OCI-LY1 (cell line): ENCODE results near the gene MAP3K20.

Experiments used
- H2AFZ ChIP-seq: fragments of 200-600 bp; sonication (generic), shearing (Covaris generic); 2 replicates; pipeline ENCODE4 v1.6.0; 2014; ENCODE audit warnings: antibody characterized with exemption, mild to moderate bottlenecking, low read length
- H3F3A ChIP-seq: fragments of 200-600 bp; sonication (generic), shearing (Covaris generic); 2 replicates; pipeline ENCODE4 v1.6.0; 2014; ENCODE audit warnings: mild to moderate bottlenecking, antibody characterized with exemption, low read length, moderate library complexity; ENCODE audit not compliant: insufficient read depth
- H3K27ac ChIP-seq: fragments of 200-600 bp; sonication (generic); 2 replicates; pipeline ENCODE4 v1.5.1; 2014; ENCODE audit warnings: low read length, mixed run types, mild to moderate bottlenecking, low read depth; ENCODE audit not compliant: poor library complexity, severe bottlenecking
- H3K27me3 ChIP-seq: fragments of 200-600 bp; sonication (generic); 2 replicates; pipeline ENCODE4 v1.6.0; 2014; ENCODE audit warnings: antibody characterized with exemption, mild to moderate bottlenecking, low read length, moderate library complexity; ENCODE audit not compliant: insufficient read depth
- H3K36me3 ChIP-seq: fragments of 200-600 bp; sonication (generic); 2 replicates; pipeline ENCODE4 v1.6.1; 2014; ENCODE audit warnings: mild to moderate bottlenecking, antibody characterized with exemption, low read length, moderate library complexity, mixed read lengths; ENCODE audit not compliant: insufficient read depth
- H3K4me1 ChIP-seq: fragments of 200-600 bp; sonication (generic); 2 replicates; pipeline ENCODE4 v1.5.1; 2014; ENCODE audit warnings: mild to moderate bottlenecking, low read length, moderate library complexity; ENCODE audit not compliant: insufficient read depth, severe bottlenecking
- H3K4me2 ChIP-seq: fragments of 200-600 bp; sonication (generic), shearing (Covaris generic); 2 replicates; pipeline ENCODE4 v1.6.1; 2014; ENCODE audit warnings: low read length
- H3K4me3 ChIP-seq: fragments of 200-600 bp; sonication (generic); 2 replicates; pipeline ENCODE4 v1.5.1; 2014; ENCODE audit warnings: low read length, low read depth, mild to moderate bottlenecking, mixed read lengths; ENCODE audit not compliant: poor library complexity, severe bottlenecking
- H3K79me2 ChIP-seq: fragments of 200-600 bp; shearing (Covaris generic); 2 replicates; pipeline ENCODE4 v1.6.1; 2016; ENCODE audit warnings: mixed run types, low read length, mixed read lengths; ENCODE audit not compliant: insufficient read depth
- H3K9ac ChIP-seq: fragments of 200-600 bp; sonication (generic), shearing (Covaris generic); 2 replicates; pipeline ENCODE4 v1.6.1; 2014; ENCODE audit warnings: mild to moderate bottlenecking, low read length, mixed read lengths
- H3K9me2 ChIP-seq: fragments of 200-600 bp; sonication (generic), shearing (Covaris generic); 2 replicates; pipeline ENCODE4 v1.6.1; 2014; ENCODE audit warnings: low read depth, mild to moderate bottlenecking, low read length, mixed read lengths
- H3K9me3 ChIP-seq: fragments of 200-600 bp; shearing (Covaris generic); 2 replicates; pipeline ENCODE4 v1.6.1; 2014; ENCODE audit warnings: low read length, mixed read lengths
- H4K20me1 ChIP-seq: fragments of 200-600 bp; sonication (generic), shearing (Covaris generic); 2 replicates; pipeline ENCODE4 v1.6.0; 2016; ENCODE audit warnings: mild to moderate bottlenecking, low read length; ENCODE audit not compliant: insufficient read depth
- EZH2 ChIP-seq: fragments of 200-600 bp; sonication (generic), shearing (Covaris generic); IDR thresholded peaks from 2 replicates; pipeline ENCODE4 v1.8.0; 2017; ENCODE audit warnings: borderline replicate concordance, mixed run types, mild to moderate bottlenecking, antibody characterized with exemption, low read length, moderate library complexity, mixed read lengths
- TF ChIP-seq, protein P1 (sequence below): fragments of 200-600 bp; sonication (generic), shearing (Covaris generic); IDR thresholded peaks from 2 replicates; pipeline ENCODE4 v1.5.1; 2017; ENCODE audit warnings: mild to moderate bottlenecking, antibody characterized with exemption, low read length, moderate library complexity, mixed read lengths

The MAP3K20 gene

DNA sequence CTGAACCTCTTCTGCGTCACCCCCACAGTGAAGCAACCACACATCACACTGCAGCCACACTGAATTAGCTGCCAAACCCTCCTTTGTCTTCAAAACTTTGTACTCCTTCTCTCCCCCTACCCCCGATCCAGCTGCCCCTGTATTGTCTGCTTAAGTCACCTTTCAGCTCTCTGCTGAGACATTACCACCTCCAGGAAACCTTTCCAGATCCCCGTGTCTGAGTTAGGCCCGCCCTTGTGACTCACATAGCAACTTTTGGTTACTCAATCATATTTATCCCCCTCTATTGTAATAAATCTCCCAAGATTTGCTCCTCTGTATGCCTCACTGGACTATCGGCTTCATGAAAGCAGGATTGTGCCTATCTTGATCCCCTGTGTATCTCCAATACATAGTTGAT, 196.2 kb downstream of the MAP3K20 start:
- H3K27me3 ChIP-seq = no peaks in the 10 kb centered on the region
- no peak overlapping the region for H3K4me2 ChIP-seq
- no peaks in the 10 kb centered on the region for H3K9me3 ChIP-seq
- H3F3A ChIP-seq = no peaks in the 10 kb centered on the region
- no peaks in the 10 kb centered on the region for H3K36me3 ChIP-seq
- H3K9me2 ChIP-seq = no peaks in the 10 kb centered on the region
- H3K4me1 ChIP-seq = peaks cover 11% of the 10 kb centered on the region
- H3K27ac ChIP-seq = no peak overlapping the region
- no peaks in the 10 kb centered on the region for H3K79me2 ChIP-seq
- H3K9ac ChIP-seq = no peak overlapping the region
- no peaks in the 10 kb centered on the region for H4K20me1 ChIP-seq
- no peak overlapping the region for H3K4me3 ChIP-seq
- no peak overlapping the region for H2AFZ ChIP-seq
- no peak for TF ChIP-seq EZH2
- TF ChIP-seq, protein P1, sequence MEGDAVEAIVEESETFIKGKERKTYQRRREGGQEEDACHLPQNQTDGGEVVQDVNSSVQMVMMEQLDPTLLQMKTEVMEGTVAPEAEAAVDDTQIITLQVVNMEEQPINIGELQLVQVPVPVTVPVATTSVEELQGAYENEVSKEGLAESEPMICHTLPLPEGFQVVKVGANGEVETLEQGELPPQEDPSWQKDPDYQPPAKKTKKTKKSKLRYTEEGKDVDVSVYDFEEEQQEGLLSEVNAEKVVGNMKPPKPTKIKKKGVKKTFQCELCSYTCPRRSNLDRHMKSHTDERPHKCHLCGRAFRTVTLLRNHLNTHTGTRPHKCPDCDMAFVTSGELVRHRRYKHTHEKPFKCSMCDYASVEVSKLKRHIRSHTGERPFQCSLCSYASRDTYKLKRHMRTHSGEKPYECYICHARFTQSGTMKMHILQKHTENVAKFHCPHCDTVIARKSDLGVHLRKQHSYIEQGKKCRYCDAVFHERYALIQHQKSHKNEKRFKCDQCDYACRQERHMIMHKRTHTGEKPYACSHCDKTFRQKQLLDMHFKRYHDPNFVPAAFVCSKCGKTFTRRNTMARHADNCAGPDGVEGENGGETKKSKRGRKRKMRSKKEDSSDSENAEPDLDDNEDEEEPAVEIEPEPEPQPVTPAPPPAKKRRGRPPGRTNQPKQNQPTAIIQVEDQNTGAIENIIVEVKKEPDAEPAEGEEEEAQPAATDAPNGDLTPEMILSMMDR = no peak

DNA sequence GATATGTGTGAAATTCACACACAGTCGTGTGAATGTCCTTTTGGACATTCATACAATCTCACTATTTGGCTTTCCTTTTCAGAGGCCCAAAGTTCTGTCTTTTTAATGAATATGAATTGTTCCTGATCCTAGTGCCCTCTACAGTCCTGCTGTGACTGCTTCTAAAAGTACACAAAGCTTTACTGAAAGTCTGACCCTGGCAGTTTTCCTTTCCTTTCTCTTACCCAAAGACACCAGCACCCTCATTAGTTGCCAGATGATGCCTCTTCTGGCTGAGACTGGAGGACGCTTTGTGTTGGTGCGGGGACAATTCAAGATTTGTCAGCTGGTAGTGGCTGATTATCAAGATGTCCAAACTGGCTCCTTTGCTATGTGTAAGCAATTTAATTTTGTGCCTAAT, 197.2 kb downstream of the MAP3K20 start:
- H2AFZ ChIP-seq = no peak overlapping the region
- no peaks in the 10 kb centered on the region for H3F3A ChIP-seq
- TF ChIP-seq, protein P1 = no peak
- TF ChIP-seq EZH2 = no peak

DNA sequence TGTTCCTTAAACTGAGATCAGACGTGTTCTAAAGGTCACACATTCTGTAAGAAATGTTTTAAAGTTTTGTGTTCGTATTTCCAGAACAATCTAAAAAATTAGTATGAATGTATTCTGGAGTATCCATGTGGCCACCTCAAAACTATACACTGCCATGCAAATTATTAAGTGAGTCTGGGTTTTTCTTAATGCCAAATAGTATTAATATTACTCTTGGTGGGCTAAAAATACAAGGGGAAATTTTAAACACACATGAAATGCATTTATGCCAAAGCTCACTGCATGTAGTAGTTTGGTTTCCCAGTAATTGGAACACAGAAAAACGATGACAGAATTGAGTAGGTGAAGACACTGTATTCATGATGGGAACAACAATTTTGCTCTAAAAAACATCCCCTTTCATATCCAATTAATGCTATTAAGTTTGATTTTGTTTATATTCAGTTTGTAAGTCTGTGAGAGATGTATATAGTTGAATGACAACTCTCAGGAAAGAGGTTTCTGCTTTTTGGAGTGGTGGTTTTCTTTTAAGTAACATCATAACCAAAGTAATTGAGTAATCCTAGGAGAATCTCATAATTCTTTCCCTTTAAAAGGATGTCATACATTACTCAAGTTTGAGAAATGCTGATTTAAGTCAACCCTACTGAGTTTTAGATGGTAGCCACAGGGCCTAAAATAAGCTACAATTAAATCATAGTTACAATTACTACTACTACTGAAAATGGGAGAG, 203.3 kb downstream of the MAP3K20 start:
- no peaks in the 10 kb centered on the region for H3F3A ChIP-seq
- no peaks in the 10 kb centered on the region for H3K9me2 ChIP-seq
- H3K79me2 ChIP-seq = no peaks in the 10 kb centered on the region
- H3K36me3 ChIP-seq = no peaks in the 10 kb centered on the region; the same call in 1 of the 2 replicates
- H3K4me2 ChIP-seq = no peak overlapping the region
- H3K9ac ChIP-seq = no peak overlapping the region
- TF ChIP-seq, protein P1 = no peak
- TF ChIP-seq EZH2 = no peak
- peaks cover 4% of the 10 kb centered on the region for H3K4me1 ChIP-seq
- no peaks in the 10 kb centered on the region for H3K9me3 ChIP-seq
- H4K20me1 ChIP-seq = no peaks in the 10 kb centered on the region
- no peak overlapping the region for H3K27ac ChIP-seq
- no peak overlapping the region for H3K4me3 ChIP-seq
- no peak overlapping the region for H2AFZ ChIP-seq
- no peaks in the 10 kb centered on the region for H3K27me3 ChIP-seq

More for the DNA sequence above, 197.2 kb downstream of the MAP3K20 start:
- H3K4me3 ChIP-seq = no peak overlapping the region
- H3K4me2 ChIP-seq = no peak overlapping the region
- H4K20me1 ChIP-seq = no peaks in the 10 kb centered on the region
- no peaks in the 10 kb centered on the region for H3K36me3 ChIP-seq
- H3K27ac ChIP-seq = no peak overlapping the region
- no peaks in the 10 kb centered on the region for H3K79me2 ChIP-seq
- H3K4me1 ChIP-seq = peaks cover 6% of the 10 kb centered on the region
- H3K9me2 ChIP-seq = no peaks in the 10 kb centered on the region
- no peaks in the 10 kb centered on the region for H3K27me3 ChIP-seq
- no peaks in the 10 kb centered on the region for H3K9me3 ChIP-seq
- H3K9ac ChIP-seq = no peak overlapping the region
